ENCODE data around the gene ESPNL. TPM values are rescaled to one million over a fixed set of nuclear protein-coding genes. Genes with fewer than 3 reads are reported as not detected.

Gene ESPNL
- total RNA-seq, 1 experiment from 2014 or later, result 2.6 TPM

DNA sequence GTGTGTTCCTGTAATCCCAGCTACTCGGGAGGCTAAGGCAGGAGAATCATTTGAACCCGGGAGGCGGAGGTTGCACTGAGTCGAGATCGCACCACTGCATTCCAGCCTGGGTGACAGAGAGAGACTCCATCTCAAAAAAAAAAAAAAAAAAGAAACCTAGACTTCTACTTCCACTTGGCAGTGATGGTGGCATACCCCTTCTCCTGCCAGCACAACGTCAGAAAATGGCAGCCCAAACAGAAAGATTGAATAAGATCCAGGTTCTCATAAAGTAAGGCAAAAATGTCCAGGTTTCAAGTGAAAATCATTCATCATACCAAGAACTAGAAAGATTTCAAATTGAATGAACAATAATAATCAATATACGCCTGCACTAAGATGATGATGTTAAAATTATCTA, 15.4 kb upstream of the ESPNL start:
- no peak for DNase-seq
- no peaks in the 10 kb centered on the region for H3K27me3 ChIP-seq
- no peaks in the 10 kb centered on the region for H3K4me1 ChIP-seq
- H3K9me3 ChIP-seq (replicated peaks), result peaks cover 2% of the 10 kb centered on the region; the same call in 1 of the 2 replicates
- no peak overlapping the region for H3K4me3 ChIP-seq
- H3K27ac ChIP-seq, result no peak overlapping the region
- H3K36me3 ChIP-seq, result peaks cover 42% of the 10 kb centered on the region

DNA sequence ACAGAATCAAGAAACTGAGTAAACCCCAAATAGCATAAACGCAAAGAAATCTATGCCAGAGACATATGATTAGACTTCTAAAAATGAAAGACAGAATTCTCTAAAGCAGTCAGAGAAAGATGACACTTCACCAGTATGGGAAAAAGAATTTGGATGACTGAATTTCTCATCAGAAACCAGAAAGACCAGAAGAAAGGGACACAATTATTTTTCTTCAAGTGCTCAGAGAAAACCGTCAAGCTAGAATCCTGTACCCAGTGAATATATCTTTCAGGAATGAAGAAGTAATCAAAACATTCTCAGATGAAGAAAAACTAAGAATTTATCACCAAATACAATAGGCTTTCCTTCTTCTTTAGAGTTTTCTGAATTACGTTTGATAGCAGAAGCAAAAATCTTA, 14.2 kb upstream of the ESPNL start:
- Histone ChIP-seq H3K36me3 (peaks cover 32% of the 10 kb centered on the region), H3K27ac (no peak overlapping the region), H3K4me1 (no peaks in the 10 kb centered on the region), H3K9me3 (replicated peaks) (no peaks in the 10 kb centered on the region), H3K27me3 (no peaks in the 10 kb centered on the region), H3K4me3 (no peak overlapping the region)
- no peak for DNase-seq

DNA sequence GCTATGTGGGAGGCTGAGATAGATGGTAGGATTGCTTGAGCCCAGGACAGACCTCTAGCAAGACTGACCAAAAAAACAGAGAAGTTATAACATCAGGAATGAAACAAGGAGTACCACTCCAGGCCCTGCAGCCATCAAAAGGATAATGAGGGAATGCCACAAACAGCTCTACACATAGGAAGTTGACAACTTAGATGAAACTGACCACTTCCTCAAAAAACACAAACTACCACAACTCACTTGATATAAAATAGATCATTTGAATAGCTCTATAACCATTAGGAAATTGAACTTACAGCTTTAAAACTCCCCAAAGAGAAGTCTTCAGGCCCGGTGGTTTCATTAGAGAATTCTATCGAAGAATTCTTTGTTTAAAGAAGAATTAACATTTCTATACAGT, 12.9 kb upstream of the ESPNL start:
- Histone ChIP-seq H3K4me3 (no peak overlapping the region), H3K27me3 (no peaks in the 10 kb centered on the region), H3K4me1 (no peaks in the 10 kb centered on the region), H3K36me3 (peaks cover 22% of the 10 kb centered on the region), H3K9me3 (replicated peaks) (no peaks in the 10 kb centered on the region), H3K27ac (no peak overlapping the region)
- no peak for DNase-seq

DNA sequence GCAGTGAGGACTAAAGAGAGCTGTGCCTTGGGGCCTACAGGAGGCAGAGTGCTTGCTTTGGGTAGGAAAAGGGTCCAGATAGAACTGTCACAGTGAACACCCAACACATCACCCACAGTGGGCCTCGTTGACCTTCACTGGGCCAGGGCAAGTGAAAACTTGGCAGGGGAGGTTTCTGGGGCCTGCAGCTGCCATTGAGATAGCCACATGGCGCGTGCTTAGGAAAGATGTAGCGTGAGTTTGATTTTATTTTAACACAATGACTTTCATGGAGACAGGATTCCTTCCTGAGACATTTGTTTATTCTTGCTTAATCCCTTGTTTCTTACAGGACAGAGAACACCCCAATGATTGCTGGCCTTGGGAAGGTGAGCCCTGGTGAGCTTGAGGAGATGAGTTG, 9.3 kb upstream of the ESPNL start:
- no peaks in the 10 kb centered on the region for H3K27me3 ChIP-seq
- H3K27ac ChIP-seq, result no peak overlapping the region
- no peaks in the 10 kb centered on the region for H3K4me1 ChIP-seq
- no peak for DNase-seq
- peaks cover 4% of the 10 kb centered on the region; the same call in 1 of the 2 replicates for H3K36me3 ChIP-seq
- H3K9me3 ChIP-seq (replicated peaks), result no peaks in the 10 kb centered on the region
- H3K4me3 ChIP-seq, result no peak overlapping the region

DNA sequence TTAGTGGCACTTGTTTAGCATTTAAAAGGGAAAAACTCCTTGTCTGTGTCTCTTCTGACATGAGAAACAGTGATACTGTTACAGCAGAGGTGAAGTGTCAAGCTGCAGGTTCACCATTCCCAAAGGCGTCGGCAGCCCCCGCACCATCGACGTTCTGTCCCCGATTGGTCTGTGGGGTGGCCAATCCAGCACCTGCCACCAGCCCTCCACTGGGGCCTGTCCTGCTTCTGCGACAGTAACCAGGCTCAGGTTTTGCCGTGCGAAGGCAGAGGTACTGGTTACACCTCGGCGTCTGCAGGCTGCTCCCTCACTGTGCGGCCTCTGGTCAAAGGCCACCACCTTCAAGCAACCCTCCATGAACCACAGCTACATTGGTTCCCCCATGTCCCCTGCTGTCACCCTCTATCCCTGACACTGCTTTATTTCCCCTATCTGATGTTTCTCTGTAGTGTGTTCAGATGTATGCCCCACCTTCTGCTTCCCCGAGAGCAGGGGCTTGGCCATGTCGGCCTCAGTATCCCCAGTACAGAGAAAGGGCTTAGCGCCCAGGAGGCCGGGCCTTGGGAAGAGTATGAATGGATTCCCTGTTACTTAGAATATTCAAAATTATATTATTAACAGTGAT, 8.6 kb upstream of the ESPNL start:
- no peak for DNase-seq
- Histone ChIP-seq H3K4me1 (no peaks in the 10 kb centered on the region), H3K9me3 (replicated peaks) (no peaks in the 10 kb centered on the region), H3K27ac (no peak overlapping the region), H3K27me3 (no peaks in the 10 kb centered on the region), H3K4me3 (no peak overlapping the region), H3K36me3 (0 out of 2 replicates have a peak, but pooled peaks cover 4% of the 10 kb centered on the region)

DNA sequence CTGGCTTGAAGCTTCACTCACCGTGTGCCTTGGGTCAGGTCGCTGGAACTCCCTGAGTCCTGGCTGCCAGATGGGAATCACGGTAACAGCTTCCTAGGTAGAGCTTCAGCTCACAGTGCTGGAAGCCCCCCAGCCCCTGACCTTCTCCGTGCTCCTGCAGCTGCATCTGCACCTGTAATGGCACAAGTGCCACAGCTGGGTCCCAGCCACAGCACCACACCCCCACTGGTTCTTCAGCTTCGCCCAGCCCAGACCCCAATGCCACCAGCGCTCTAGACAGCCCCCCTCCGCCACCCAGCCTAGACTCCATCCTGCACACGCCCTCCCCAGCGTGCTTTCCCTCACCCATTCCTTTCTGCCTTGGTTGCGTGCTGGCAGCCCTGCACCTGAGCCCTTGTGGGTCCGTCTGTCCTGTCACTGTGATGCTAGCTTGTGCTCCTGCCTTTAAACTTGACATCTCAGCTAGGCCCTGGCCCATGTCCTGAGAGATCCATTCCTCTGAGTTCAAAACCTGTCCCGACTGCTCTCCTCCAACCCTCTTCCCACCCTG, 7.6 kb upstream of the ESPNL start:
- Histone ChIP-seq H3K9me3 (replicated peaks) (no peaks in the 10 kb centered on the region), H3K4me3 (no peak overlapping the region), H3K27ac (no peak overlapping the region), H3K36me3 (0 out of 2 replicates have a peak, but pooled peaks cover 4% of the 10 kb centered on the region), H3K27me3 (no peaks in the 10 kb centered on the region), H3K4me1 (no peaks in the 10 kb centered on the region)
- DNase-seq, result no peak

DNA sequence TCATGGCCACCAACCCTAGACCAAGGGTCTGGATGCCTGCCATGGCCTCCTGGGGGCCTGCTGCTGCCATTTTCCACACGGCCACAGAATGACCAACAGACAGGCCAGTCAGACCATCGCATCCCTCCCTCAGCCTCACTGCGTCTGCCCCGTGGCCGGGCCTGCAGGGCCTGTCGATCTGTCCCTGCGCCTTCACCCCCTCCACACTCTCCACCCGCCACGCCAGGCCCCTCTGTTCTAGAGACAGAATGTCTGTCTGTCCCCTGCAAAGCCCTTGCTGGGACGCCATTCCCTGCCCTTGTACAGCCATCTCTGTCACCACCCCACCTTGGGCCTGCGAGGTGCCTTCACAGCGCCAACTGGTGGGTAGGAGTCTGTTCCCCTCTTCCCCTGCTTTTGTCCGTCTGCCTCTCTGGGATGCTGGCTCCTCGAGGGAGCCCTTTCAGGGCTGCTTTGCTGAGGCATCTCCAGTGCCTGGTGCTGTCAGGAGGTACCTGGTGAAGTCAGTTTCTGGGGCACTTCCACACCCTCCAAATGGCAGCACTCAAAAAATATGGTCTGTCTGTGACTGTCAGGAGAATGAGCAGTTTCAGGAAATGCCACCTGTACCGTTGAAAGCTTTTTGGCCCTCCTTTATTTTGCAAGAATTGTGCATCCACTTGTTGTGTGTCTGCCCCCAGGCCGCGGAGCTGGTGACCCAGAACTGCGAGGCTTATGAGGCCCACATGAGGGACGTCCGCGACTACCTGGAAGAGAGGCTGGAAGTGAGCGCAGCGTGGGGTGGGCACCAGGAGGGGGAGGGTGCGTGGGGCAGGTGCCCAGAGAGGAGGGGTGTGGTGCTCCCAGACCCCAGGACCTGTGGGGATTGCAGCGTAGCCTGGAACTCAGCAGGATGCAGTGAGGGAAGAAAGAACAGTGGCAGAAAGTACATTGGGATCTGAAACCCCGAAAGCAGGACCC, 6.7 kb upstream of the ESPNL start:
- DNase-seq, result no peak
- Histone ChIP-seq H3K27ac (no peak overlapping the region), H3K4me3 (no peak overlapping the region), H3K36me3 (0 out of 2 replicates have a peak, but pooled peaks cover 4% of the 10 kb centered on the region), H3K27me3 (no peaks in the 10 kb centered on the region), H3K4me1 (no peaks in the 10 kb centered on the region), H3K9me3 (replicated peaks) (no peaks in the 10 kb centered on the region)

DNA sequence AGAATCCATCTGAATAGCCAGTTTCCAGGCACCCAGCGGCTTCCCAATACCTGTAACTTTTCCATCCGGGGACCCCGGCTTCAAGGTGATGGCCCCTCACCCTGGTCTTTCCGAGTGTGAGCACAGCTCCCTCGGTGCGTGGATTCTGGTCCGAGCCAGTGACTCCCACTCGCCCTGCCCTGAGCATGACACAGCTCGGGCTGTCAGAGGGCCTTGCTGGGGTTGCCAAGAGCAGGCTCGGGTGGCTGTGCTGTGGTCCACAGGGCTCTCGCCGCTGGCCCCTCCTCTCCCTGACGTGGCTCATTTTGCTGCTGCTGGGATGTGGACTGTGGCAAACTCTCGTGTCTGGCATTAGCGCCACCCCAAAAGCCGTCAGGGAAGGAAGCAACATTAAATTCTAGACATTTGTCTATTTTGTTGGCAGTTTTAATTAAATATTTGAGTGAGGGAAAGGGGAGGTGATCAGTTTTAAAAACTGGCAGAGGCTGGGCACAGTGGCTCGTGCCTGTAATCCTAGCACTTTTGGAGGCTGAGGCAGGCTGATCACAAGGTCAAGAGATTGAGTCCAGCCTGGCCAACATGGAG, 5.6 kb upstream of the ESPNL start:
- Histone ChIP-seq H3K27ac (no peak overlapping the region), H3K4me1 (peaks cover 10% of the 10 kb centered on the region), H3K9me3 (replicated peaks) (no peaks in the 10 kb centered on the region), H3K27me3 (no peaks in the 10 kb centered on the region), H3K36me3 (no peaks in the 10 kb centered on the region), H3K4me3 (no peak overlapping the region)
- DNase-seq, result no peak

DNA sequence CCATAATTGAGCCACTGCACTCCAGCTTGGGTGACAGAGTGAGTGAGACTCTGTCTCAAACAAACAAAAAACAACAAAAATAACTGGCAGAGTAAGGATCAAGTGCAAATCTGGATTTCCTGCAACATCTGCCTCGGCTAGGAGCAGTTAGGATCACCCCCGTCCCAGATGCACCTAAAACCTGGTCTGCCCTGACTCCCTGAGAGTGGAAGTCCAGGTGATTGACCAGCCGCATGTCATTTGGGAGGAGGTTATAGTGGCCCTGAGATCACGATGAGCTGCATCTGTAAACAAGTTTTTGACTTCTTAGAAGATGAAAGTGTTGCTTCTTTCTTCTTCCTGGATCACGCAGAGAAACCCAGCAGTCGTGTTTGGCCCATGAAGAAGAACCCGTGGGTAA, 5.0 kb upstream of the ESPNL start:
- H3K9me3 ChIP-seq (replicated peaks), result no peaks in the 10 kb centered on the region
- no peaks in the 10 kb centered on the region for H3K27me3 ChIP-seq
- DNase-seq, result no peak
- peaks cover 10% of the 10 kb centered on the region for H3K4me1 ChIP-seq
- no peak overlapping the region for H3K4me3 ChIP-seq
- H3K36me3 ChIP-seq, result no peaks in the 10 kb centered on the region
- H3K27ac ChIP-seq, result no peak overlapping the region

DNA sequence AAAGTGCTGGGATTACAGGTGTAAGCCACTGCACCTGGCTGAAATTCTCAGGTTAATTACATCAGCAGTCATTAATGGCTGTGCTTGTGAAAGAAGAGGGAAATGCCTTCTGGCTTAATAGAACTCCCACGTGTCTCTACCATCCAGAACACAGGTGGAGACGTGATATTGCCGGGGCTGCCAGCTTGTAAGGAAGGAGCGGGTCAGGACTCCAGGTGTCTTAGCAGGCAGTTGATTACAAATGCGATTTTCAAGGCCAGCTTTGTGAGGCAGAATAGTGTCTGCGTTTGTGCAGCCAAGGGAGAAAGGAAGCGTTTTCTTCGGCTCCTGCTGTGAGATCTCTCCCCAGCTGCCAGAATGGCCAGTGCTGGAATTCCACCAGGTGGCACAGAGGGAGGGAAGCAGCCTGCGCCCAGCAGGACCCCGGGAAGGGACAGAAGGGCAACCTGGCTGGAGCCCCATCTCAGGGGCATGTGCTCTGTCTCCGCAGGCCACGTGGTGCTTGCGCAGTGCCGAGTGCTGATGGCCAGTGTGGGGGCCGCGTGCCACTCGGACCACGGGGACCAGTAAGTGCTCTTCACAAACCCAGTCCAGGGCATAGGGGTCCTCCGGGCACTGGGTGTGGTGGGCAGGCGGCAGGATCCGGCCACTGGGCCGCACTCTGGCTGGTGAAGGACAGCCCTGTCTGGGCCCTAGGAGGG, 3.7 kb upstream of the ESPNL start:
- no peaks in the 10 kb centered on the region for H3K9me3 ChIP-seq (replicated peaks)
- peaks cover 10% of the 10 kb centered on the region for H3K4me1 ChIP-seq
- H3K27ac ChIP-seq, result no peak overlapping the region
- H3K27me3 ChIP-seq, result no peaks in the 10 kb centered on the region
- DNase-seq, result no peak
- H3K36me3 ChIP-seq, result no peaks in the 10 kb centered on the region
- H3K4me3 ChIP-seq, result no peak overlapping the region

DNA sequence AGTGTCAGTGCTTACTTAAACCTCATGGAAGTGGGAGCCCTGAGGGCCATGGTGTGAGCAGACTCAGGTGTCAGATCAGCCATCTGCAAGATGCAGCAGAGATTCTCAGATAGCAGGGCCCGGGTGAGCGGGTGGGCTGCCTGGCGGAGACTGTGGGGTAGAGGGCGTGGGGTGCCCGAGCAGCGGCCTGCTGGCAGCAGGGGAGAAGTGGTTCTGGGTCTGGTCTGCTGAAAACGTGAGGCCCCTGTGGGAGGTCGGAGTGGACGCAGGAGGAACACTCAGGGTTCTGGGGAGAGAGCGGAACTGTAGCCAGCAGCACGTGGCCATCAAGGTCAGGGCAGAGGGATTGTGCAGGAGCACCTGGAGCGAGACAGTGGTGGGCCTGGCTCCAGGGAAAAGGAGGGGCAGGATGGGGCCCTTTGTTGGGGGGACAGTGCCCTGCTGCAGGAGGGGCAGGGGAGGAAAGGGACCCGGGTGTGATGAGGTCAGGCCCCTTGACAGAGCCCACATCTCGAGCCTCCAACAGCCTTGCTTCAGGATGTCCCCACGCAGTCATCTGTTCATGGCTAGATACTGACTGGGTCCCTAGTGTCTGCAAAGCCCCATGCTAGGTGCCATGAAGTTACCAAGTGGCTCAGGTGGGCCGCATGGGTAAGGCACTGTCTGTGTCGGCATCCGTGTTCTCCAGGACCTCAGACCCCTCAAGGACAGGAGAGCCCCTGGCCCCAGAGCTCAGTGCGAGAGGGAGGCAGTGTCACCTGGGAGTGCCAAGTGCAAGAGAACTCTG, 2.7 kb upstream of the ESPNL start:
- Histone ChIP-seq H3K36me3 (no peaks in the 10 kb centered on the region), H3K9me3 (replicated peaks) (no peaks in the 10 kb centered on the region), H3K4me1 (peaks cover 10% of the 10 kb centered on the region), H3K27ac (no peak overlapping the region), H3K27me3 (no peaks in the 10 kb centered on the region), H3K4me3 (no peak overlapping the region)
- DNase-seq, result no peak

DNA sequence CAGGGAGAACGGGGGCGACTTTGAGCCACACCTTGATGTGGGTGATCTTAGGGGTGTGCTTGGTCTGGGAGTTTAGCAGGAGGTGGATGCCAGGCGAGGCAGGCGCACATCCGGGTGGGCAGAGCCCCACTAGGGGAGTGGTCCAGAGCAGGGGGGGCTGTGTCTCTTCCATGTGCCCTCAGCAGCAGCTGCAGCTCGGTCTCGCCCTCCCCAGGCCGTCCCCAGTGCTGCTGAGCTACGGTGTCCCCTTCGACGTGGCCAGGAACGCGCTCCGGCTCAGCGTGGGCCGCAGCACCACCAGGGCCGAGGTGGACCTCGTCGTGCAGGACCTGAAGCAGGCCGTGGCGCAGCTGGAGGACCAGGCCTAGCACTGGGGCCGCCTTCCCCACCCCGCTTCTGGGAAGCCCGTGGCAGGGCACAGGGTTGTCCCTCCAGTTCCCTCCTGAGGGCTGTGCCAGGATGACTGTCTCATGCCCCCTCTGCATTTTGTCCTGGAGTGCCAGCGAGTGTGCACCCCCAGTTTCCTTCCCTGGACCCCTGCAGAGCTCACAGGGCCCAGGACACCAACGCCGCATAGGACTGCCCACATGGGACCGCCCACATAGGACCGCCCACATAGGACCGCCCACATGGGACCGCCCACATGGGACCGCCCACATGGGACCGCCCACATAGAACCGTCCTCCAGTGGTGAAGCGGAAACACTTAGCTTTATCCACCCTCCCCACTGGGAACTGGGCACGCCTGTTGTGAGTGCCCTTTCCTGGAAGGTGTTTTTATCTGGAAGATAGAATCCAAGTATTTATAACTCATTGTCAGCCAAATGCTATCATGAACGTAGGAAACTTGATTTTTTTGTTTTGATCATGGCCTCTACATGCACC, 1.9 kb upstream of the ESPNL start:
- no peak overlapping the region; the same call in 1 of the 2 replicates for H3K4me3 ChIP-seq

More for the DNA sequence above, 1.9 kb upstream of the ESPNL start:
- DNase-seq, result peak; percentile 80 to 92
- Histone ChIP-seq H3K4me1 (peaks cover 10% of the 10 kb centered on the region), H3K9me3 (replicated peaks) (no peaks in the 10 kb centered on the region), H3K27me3 (no peaks in the 10 kb centered on the region; the same call in 1 of the 2 replicates), H3K27ac (no peak overlapping the region; the same call in 1 of the 2 replicates), H3K36me3 (no peaks in the 10 kb centered on the region)

Data from SJCRH30 (cell line).